GM19351 (cell line): ENCODE results near the gene TANC1.

Source experiments
- ATAC-seq: cut with Tn5 transposase; IDR thresholded peaks from one replicate; pipeline ENCODE4 v1.9.1; 2021; ENCODE audit warnings: mild to moderate bottlenecking, moderate library complexity; ENCODE audit not compliant: unreplicated experiment

TANC1 gene

GRCh38 chr2:159243529-159243928 lies 275.1 kb downstream of the TANC1 start:
- no peak for ATAC-seq

- no peak for ATAC-seq
These were observed 278.0 kb downstream of the TANC1 start for GRCh38 chr2:159246325-159246988.

- ATAC-seq: no peak
These were observed 281.7 kb downstream of the TANC1 start for GRCh38 chr2:159249990-159250715.

GRCh38 chr2:159251296-159252173 lies 283.1 kb downstream of the TANC1 start:
- no peak for ATAC-seq

GRCh38 chr2:159252905-159253304 lies 284.5 kb downstream of the TANC1 start:
- ATAC-seq: no peak

- ATAC-seq: no peak
These were observed 287.7 kb downstream of the TANC1 start for GRCh38 chr2:159256159-159256558.

- no peak for ATAC-seq
These were observed 293.8 kb downstream of the TANC1 start for GRCh38 chr2:159262226-159262625.

GRCh38 chr2:159262904-159263303 lies 294.5 kb downstream of the TANC1 start:
- ATAC-seq: no peak

GRCh38 chr2:159265171-159265576 lies 296.7 kb downstream of the TANC1 start:
- ATAC-seq: no peak

GRCh38 chr2:159266554-159266953 lies 298.1 kb downstream of the TANC1 start:
- ATAC-seq: no peak

- ATAC-seq: no peak
These were observed 299.5 kb downstream of the TANC1 start for GRCh38 chr2:159267921-159268320.

- ATAC-seq: no peak
These were observed 302.4 kb downstream of the TANC1 start for GRCh38 chr2:159270744-159271379.

- no peak for ATAC-seq
These were observed 303.7 kb downstream of the TANC1 start for GRCh38 chr2:159272156-159272555.

GRCh38 chr2:159275111-159275510 lies 306.7 kb downstream of the TANC1 start:
- no peak for ATAC-seq

- no peak for ATAC-seq
These were observed 311.3 kb downstream of the TANC1 start for GRCh38 chr2:159279700-159280099.

GRCh38 chr2:159281002-159281401 lies 312.6 kb downstream of the TANC1 start:
- no peak for ATAC-seq
